H9 (cell line): ENCODE data around the gene NOP9. TPM values are rescaled to one million over a fixed set of nuclear protein-coding genes. Genes with fewer than 3 reads are reported as not detected.
"Not testable (repeated sequence)": the region's sequence is repeated elsewhere in the genome, so short reads cannot be mapped to it uniquely, and the experiment has no call there.

Experiments used
- DNase-seq: peaks from one replicate; pipeline ENCODE4 v3.0.0-alpha.2; 2017
- H2AFZ ChIP-seq: one replicate; pipeline ENCODE4 v1.6.1; 2013; ENCODE audit warnings: mild to moderate bottlenecking, low read length, control low read depth, moderate library complexity
- H2AK5ac ChIP-seq: 2 replicates; pipeline ENCODE4 v1.6.1; 2013; ENCODE audit warnings: low read length, control low read depth, mixed read lengths; ENCODE audit not compliant: insufficient read length
- H2BK120ac ChIP-seq: one replicate; pipeline ENCODE4 v1.6.1; 2013; ENCODE audit warnings: low read depth, mild to moderate bottlenecking, low read length, control low read depth, inconsistent platforms; ENCODE audit not compliant: poor library complexity, severe bottlenecking
- H2BK12ac ChIP-seq: 2 replicates; pipeline ENCODE4 v1.6.1; 2013; ENCODE audit warnings: low read length, control low read depth, mixed read lengths, low read depth; ENCODE audit not compliant: insufficient read length
- H2BK15ac ChIP-seq: 2 replicates; pipeline ENCODE4 v1.6.1; 2013; ENCODE audit warnings: low read depth, low read length, control low read depth
- H2BK20ac ChIP-seq: one replicate; pipeline ENCODE4 v1.6.1; 2013; ENCODE audit warnings: low read depth, mild to moderate bottlenecking, low read length, control low read depth, inconsistent platforms; ENCODE audit not compliant: poor library complexity, severe bottlenecking
- H2BK5ac ChIP-seq: 2 replicates; pipeline ENCODE4 v1.6.1; 2013; ENCODE audit warnings: low read length, control low read depth, mixed read lengths; ENCODE audit not compliant: insufficient read length
- H3K14ac ChIP-seq: 2 replicates; pipeline ENCODE4 v1.6.1; 2013; ENCODE audit warnings: low read length, control low read depth; ENCODE audit not compliant: insufficient read depth
- H3K18ac ChIP-seq: 2 replicates; pipeline ENCODE4 v1.6.1; 2013; ENCODE audit warnings: low read depth, mild to moderate bottlenecking, mixed read lengths, low read length, control low read depth; ENCODE audit not compliant: insufficient read length
- H3K23ac ChIP-seq: 2 replicates; pipeline ENCODE4 v1.6.1; 2013; ENCODE audit warnings: low read length, control low read depth, mixed read lengths, low read depth; ENCODE audit not compliant: insufficient read length
- H3K23me2 ChIP-seq: 2 replicates; pipeline ENCODE4 v1.6.1; 2013; ENCODE audit warnings: low read depth, mild to moderate bottlenecking, mixed read lengths, low read length, control low read depth; ENCODE audit not compliant: insufficient read length, poor library complexity, severe bottlenecking
- H3K27ac ChIP-seq: 2 replicates; pipeline ENCODE4 v1.5.1; 2013; ENCODE audit warnings: low read length, control low read depth, mixed read lengths, low read depth; ENCODE audit not compliant: insufficient read length
- H3K27me3 ChIP-seq: 2 replicates; pipeline ENCODE4 v1.6.1; 2013; ENCODE audit warnings: low read length, control low read depth, inconsistent platforms; ENCODE audit not compliant: insufficient read depth
- H3K4ac ChIP-seq: 2 replicates; pipeline ENCODE4 v1.6.1; 2013; ENCODE audit warnings: low read depth, mild to moderate bottlenecking, control low read depth, inconsistent platforms, low read length, moderate library complexity
- H3K4me1 ChIP-seq: 2 replicates; pipeline ENCODE4 v1.6.1; 2013; ENCODE audit warnings: low read length, control low read depth, inconsistent platforms; ENCODE audit not compliant: insufficient read depth
- H3K4me2 ChIP-seq: 2 replicates; pipeline ENCODE4 v1.6.1; 2013; ENCODE audit warnings: low read length, control low read depth, mixed read lengths; ENCODE audit not compliant: insufficient read length, insufficient read depth
- H3K56ac ChIP-seq: 2 replicates; pipeline ENCODE4 v1.6.1; 2013; ENCODE audit warnings: low read depth, mild to moderate bottlenecking, mixed read lengths, low read length, control low read depth; ENCODE audit not compliant: insufficient read length
- H3K79me1 ChIP-seq: 2 replicates; pipeline ENCODE4 v1.6.1; 2013; ENCODE audit warnings: low read depth, mild to moderate bottlenecking, moderate library complexity, low read length, control low read depth, inconsistent platforms; ENCODE audit not compliant: insufficient read depth, poor library complexity, severe bottlenecking
- H3K79me2 ChIP-seq: 2 replicates; pipeline ENCODE4 v1.6.1; 2013; ENCODE audit warnings: low read length, control low read depth, inconsistent platforms; ENCODE audit not compliant: insufficient read depth
- H3K9ac ChIP-seq: 2 replicates; pipeline ENCODE4 v1.6.1; 2013; ENCODE audit warnings: low read length, control low read depth, mixed read lengths; ENCODE audit not compliant: insufficient read length; ENCODE audit errors: extremely low read depth
- H3K9me3 ChIP-seq: one replicate; pipeline ENCODE4 v1.6.1; 2013; ENCODE audit warnings: low read depth, low read length, inconsistent platforms; ENCODE audit not compliant: control insufficient read depth
- H3T11ph ChIP-seq: one replicate; pipeline ENCODE4 v1.6.1; 2013; ENCODE audit warnings: mild to moderate bottlenecking, low read length, control low read depth, inconsistent platforms
- H4K20me1 ChIP-seq: one replicate; pipeline ENCODE4 v1.6.1; 2013; ENCODE audit not compliant: control insufficient read depth, insufficient read length, insufficient read depth
- H4K5ac ChIP-seq: 2 replicates; pipeline ENCODE4 v1.6.1; 2013; ENCODE audit warnings: low read depth, mild to moderate bottlenecking, mixed read lengths, low read length, control low read depth; ENCODE audit not compliant: insufficient read length
- H4K8ac ChIP-seq: replicated peaks from 2 replicates; pipeline ENCODE4 v1.6.1; 2013; ENCODE audit warnings: low read length, control low read depth, mixed read lengths, low read depth; ENCODE audit not compliant: insufficient read length
- H4K91ac ChIP-seq: 2 replicates; pipeline ENCODE4 v1.6.1; 2013; ENCODE audit warnings: low read depth, mild to moderate bottlenecking, moderate library complexity, mixed read lengths, low read length, control low read depth; ENCODE audit not compliant: insufficient read length
- H3K27ac Mint-ChIP-seq, 3 experiments: 2 replicates in 2 of 3; 3 replicates in 1 of 3; pipeline ENCODE4 v1.8.0; 2020 to 2021; ENCODE audit warnings: mixed read lengths in 3 of 3, mild to moderate bottlenecking in 1 of 3, moderate library complexity in 1 of 3
- H3K27me3 Mint-ChIP-seq: 2 replicates; pipeline ENCODE4 v1.8.0; 2021; ENCODE audit warnings: low read depth, mild to moderate bottlenecking, moderate library complexity, mixed read lengths
- H3K36me3 Mint-ChIP-seq, 3 experiments: 2 replicates in 2 of 3; 3 replicates in 1 of 3; pipeline ENCODE4 v1.8.0; 2020 to 2021; ENCODE audit warnings: low read depth in 3 of 3, mixed read lengths in 3 of 3; ENCODE audit not compliant: insufficient read depth in 1 of 3
- H3K4me1 Mint-ChIP-seq, 2 experiments: 2 replicates each; pipeline ENCODE4 v1.8.0; 2020; ENCODE audit warnings: mixed read lengths in 2 of 2
- H3K4me3 Mint-ChIP-seq, 2 experiments: 2 replicates in 1 of 2; 3 replicates in 1 of 2; pipeline ENCODE4 v1.8.0; 2020 to 2021; ENCODE audit warnings: mild to moderate bottlenecking in 2 of 2, mixed read lengths in 2 of 2, moderate library complexity in 1 of 2
- H3K9me3 Mint-ChIP-seq, 2 experiments: 2 replicates in 1 of 2; 3 replicates in 1 of 2; pipeline ENCODE4 v1.8.0; 2020; ENCODE audit warnings: mild to moderate bottlenecking in 2 of 2, mixed read lengths in 2 of 2, moderate library complexity in 1 of 2
- WGBS: extraction: QIAGEN DNeasy Blood & Tissue Kit; methylation state at CpG from one replicate; pipeline ENCODE4 v1.1.7; 2013; ENCODE audit warnings: missing lambda C conversion rate, low lambda C conversion rate, mixed read lengths; ENCODE audit not compliant: insufficient read length; ENCODE audit errors: extremely low coverage; 5-methylcytosine and 5-hydroxymethylcytosine counted together
- total RNA-seq: library from RNA; stranded (reverse); gene quantifications from 2 replicates; pipeline ENCODE4 v1.2.1, GENCODE V29; 2021
- TF ChIP-seq, protein P1 (sequence below): fragments of 200-600 bp; sonication (generic); conservative IDR thresholded peaks from 3 replicates; pipeline ENCODE4 v1.8.0; 2021; ENCODE audit warnings: antibody characterized with exemption, mild to moderate bottlenecking

Gene NOP9
- total RNA-seq, 1 experiment from 2014 or later = 34.7 TPM

- Mint-ChIP-seq H3K4me3 (no peak overlapping the region), H3K27ac (no peak overlapping the region), H3K9me3 (no peaks in the 10 kb centered on the region; a peak in 1 of 5 replicates), H3K27me3 (peaks cover 73% of the 10 kb centered on the region), H3K36me3 (no peaks in the 10 kb centered on the region), H3K4me1 (no peaks in the 10 kb centered on the region)
- no peak overlapping the region for H2BK12ac ChIP-seq
- no peaks in the 10 kb centered on the region for H3K79me1 ChIP-seq
- no peak overlapping the region for H2BK15ac ChIP-seq
- no peak overlapping the region for H3T11ph ChIP-seq
- no peaks in the 10 kb centered on the region for H3K9me3 ChIP-seq
- no peak overlapping the region for H2AK5ac ChIP-seq
- no peaks in the 10 kb centered on the region for H3K23me2 ChIP-seq
- no peak overlapping the region for H3K4me2 ChIP-seq
- H3K56ac ChIP-seq = no peak overlapping the region
- H2BK120ac ChIP-seq = no peak overlapping the region
- H4K91ac ChIP-seq = no peak overlapping the region
- no peak overlapping the region for H2BK20ac ChIP-seq
- no peak overlapping the region for H4K8ac ChIP-seq
- no peak overlapping the region for H2AFZ ChIP-seq
- H4K5ac ChIP-seq = no peak overlapping the region
- no peaks in the 10 kb centered on the region; the same call in 1 of the 2 replicates for H3K27me3 ChIP-seq
- no CpG with 5 or more reads among the region's 5 CpGs for WGBS
- H3K4me1 ChIP-seq = no peaks in the 10 kb centered on the region
- H3K79me2 ChIP-seq = no peaks in the 10 kb centered on the region
- DNase-seq = no peak
- H4K20me1 ChIP-seq = no peaks in the 10 kb centered on the region
- no peak overlapping the region for H3K23ac ChIP-seq
- TF ChIP-seq, protein P1, sequence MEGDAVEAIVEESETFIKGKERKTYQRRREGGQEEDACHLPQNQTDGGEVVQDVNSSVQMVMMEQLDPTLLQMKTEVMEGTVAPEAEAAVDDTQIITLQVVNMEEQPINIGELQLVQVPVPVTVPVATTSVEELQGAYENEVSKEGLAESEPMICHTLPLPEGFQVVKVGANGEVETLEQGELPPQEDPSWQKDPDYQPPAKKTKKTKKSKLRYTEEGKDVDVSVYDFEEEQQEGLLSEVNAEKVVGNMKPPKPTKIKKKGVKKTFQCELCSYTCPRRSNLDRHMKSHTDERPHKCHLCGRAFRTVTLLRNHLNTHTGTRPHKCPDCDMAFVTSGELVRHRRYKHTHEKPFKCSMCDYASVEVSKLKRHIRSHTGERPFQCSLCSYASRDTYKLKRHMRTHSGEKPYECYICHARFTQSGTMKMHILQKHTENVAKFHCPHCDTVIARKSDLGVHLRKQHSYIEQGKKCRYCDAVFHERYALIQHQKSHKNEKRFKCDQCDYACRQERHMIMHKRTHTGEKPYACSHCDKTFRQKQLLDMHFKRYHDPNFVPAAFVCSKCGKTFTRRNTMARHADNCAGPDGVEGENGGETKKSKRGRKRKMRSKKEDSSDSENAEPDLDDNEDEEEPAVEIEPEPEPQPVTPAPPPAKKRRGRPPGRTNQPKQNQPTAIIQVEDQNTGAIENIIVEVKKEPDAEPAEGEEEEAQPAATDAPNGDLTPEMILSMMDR = no peak
- H2BK5ac ChIP-seq = no peak overlapping the region
- no peak overlapping the region for H3K27ac ChIP-seq
- no peak overlapping the region for H3K9ac ChIP-seq
- H3K18ac ChIP-seq = no peak overlapping the region
- no peak overlapping the region for H3K4ac ChIP-seq
- H3K14ac ChIP-seq = no peak overlapping the region
Measured at GRCh38 chr14:24353559-24354481, 54.2 kb downstream of the NOP9 start.

GRCh38 chr14:24354482-24354825 lies 54.8 kb downstream of the NOP9 start:
- H2BK15ac ChIP-seq, DNase-seq, H3K4ac ChIP-seq, H3K4me3 Mint-ChIP-seq, H3K4me1 ChIP-seq, H4K5ac ChIP-seq, H3K79me1 ChIP-seq, H2BK5ac ChIP-seq, H2BK120ac ChIP-seq, H4K8ac ChIP-seq, H3K27ac ChIP-seq, H3K23me2 ChIP-seq, H2BK12ac ChIP-seq, H3K4me2 ChIP-seq, H3K18ac ChIP-seq, H2AK5ac ChIP-seq, H3K23ac ChIP-seq, H3K27me3 ChIP-seq, H2AFZ ChIP-seq, H3K9me3 Mint-ChIP-seq, H4K91ac ChIP-seq, H3K9ac ChIP-seq, H2BK20ac ChIP-seq, H3K56ac ChIP-seq, H3K9me3 ChIP-seq, H3K4me1 Mint-ChIP-seq, H3K27ac Mint-ChIP-seq, H4K20me1 ChIP-seq, H3T11ph ChIP-seq, H3K36me3 Mint-ChIP-seq, H3K79me2 ChIP-seq, H3K14ac ChIP-seq: not testable (repeated sequence)
- no CpG with 5 or more reads among the region's 3 CpGs for WGBS
- H3K27me3 Mint-ChIP-seq = peaks cover 68% of the 10 kb centered on the region
